SK-N-SH treated with all-trans-retinoic acid at 6 μM for 48 hours (cell line): ENCODE results near the gene FAM53A.

ENCODE experiments used
- ATAC-seq: fragments of 200-7000 bp; cut with Tn5 transposase; 3 replicates; pipeline ENCODE4 v1.9.1; 2020; ENCODE audit warnings: mild to moderate bottlenecking, moderate library complexity
- CREB5 ChIP-seq: fragments of 250-450 bp; sonication (Bioruptor Pico); IDR thresholded peaks from 2 replicates; pipeline ENCODE4 v1.5.1; 2020; ENCODE audit warnings: low read depth, mild to moderate bottlenecking, moderate library complexity
- CSRNP3 ChIP-seq: fragments of 250-450 bp; sonication (Bioruptor Pico); IDR thresholded peaks from 2 replicates; pipeline ENCODE4 v1.5.1; 2021; ENCODE audit warnings: mild to moderate bottlenecking, moderate library complexity
- ESRRG ChIP-seq: fragments of 250-450 bp; sonication (Bioruptor Pico); IDR thresholded peaks from 2 replicates; pipeline ENCODE4 v1.6.1; 2021; ENCODE audit warnings: mild to moderate bottlenecking
- GLIS3 ChIP-seq: fragments of 250-450 bp; sonication (Bioruptor Pico); IDR thresholded peaks from 2 replicates; pipeline ENCODE4 v1.5.0; 2020; ENCODE audit warnings: mild to moderate bottlenecking, moderate library complexity
- ISL1 ChIP-seq: fragments of 250-450 bp; sonication (Bioruptor Pico); IDR thresholded peaks from 2 replicates; pipeline ENCODE4 v2.1.2; 2022; ENCODE audit warnings: mild to moderate bottlenecking, moderate library complexity
- OSR1 ChIP-seq: fragments of 250-450 bp; sonication (Bioruptor Pico); IDR thresholded peaks from 2 replicates; pipeline ENCODE4 v1.8.0; 2022; ENCODE audit warnings: moderate library complexity, mild to moderate bottlenecking, inconsistent platforms
- PATZ1 ChIP-seq: fragments of 250-450 bp; sonication (Bioruptor Pico); IDR thresholded peaks from 2 replicates; pipeline ENCODE4 v1.8.0; 2020; ENCODE audit warnings: mild to moderate bottlenecking, moderate library complexity, borderline replicate concordance
- POU6F1 ChIP-seq: fragments of 250-450 bp; sonication (Bioruptor Pico); IDR thresholded peaks from 2 replicates; pipeline ENCODE4 v1.8.0; 2021; ENCODE audit warnings: low read depth, mild to moderate bottlenecking, moderate library complexity, borderline replicate concordance
- RARB ChIP-seq: fragments of 250-450 bp; sonication (Bioruptor Pico); IDR thresholded peaks from 2 replicates; pipeline ENCODE4 v1.8.0; 2021; ENCODE audit warnings: mild to moderate bottlenecking, moderate library complexity
- SNAI2 ChIP-seq: fragments of 250-450 bp; sonication (Bioruptor Pico); IDR thresholded peaks from 2 replicates; pipeline ENCODE4 v1.5.0; 2020; ENCODE audit warnings: mild to moderate bottlenecking, moderate library complexity
- TCF4 ChIP-seq: fragments of 250-450 bp; sonication (Bioruptor Pico); IDR thresholded peaks from 2 replicates; pipeline ENCODE4 v1.8.0; 2021; ENCODE audit warnings: mild to moderate bottlenecking, moderate library complexity, borderline replicate concordance
- TOX ChIP-seq: fragments of 250-450 bp; sonication (Bioruptor Pico); IDR thresholded peaks from 2 replicates; pipeline ENCODE4 v1.8.0; 2021; ENCODE audit warnings: mild to moderate bottlenecking, moderate library complexity, borderline replicate concordance
- TSHZ2 ChIP-seq: fragments of 250-450 bp; sonication (Bioruptor Pico); IDR thresholded peaks from 2 replicates; pipeline ENCODE4 v1.5.0; 2020; ENCODE audit warnings: mild to moderate bottlenecking, moderate library complexity
- ZC3H10 ChIP-seq: fragments of 250-450 bp; sonication (Bioruptor Pico); IDR thresholded peaks from 2 replicates; pipeline ENCODE4 v1.5.1; 2021; ENCODE audit warnings: mild to moderate bottlenecking, moderate library complexity
- ZFP3 ChIP-seq: fragments of 250-450 bp; sonication (Bioruptor Pico); IDR thresholded peaks from 2 replicates; pipeline ENCODE4 v1.5.0; 2020; ENCODE audit warnings: mild to moderate bottlenecking, moderate library complexity
- ZNF565 ChIP-seq: fragments of 450-650 bp; formaldehyde crosslinking; conservative IDR thresholded peaks from 2 replicates; pipeline ENCODE4 v1.5.0; 2020; ENCODE audit warnings: low read depth, mild to moderate bottlenecking, moderate library complexity
- ZNF70 ChIP-seq: fragments of 450-650 bp; formaldehyde crosslinking; IDR thresholded peaks from 2 replicates; pipeline ENCODE4 v1.5.0; 2020; ENCODE audit warnings: mild to moderate bottlenecking, moderate library complexity
- ZNF8 ChIP-seq: fragments of 450-650 bp; formaldehyde crosslinking; IDR thresholded peaks from 2 replicates; pipeline ENCODE4 v1.5.0; 2020; ENCODE audit warnings: mild to moderate bottlenecking, moderate library complexity

The FAM53A gene

GRCh38 chr4:1685235-1686150 is 1.4 kb upstream of the FAM53A start (continued):
- no peak for TF ChIP-seq TSHZ2
- no peak for TF ChIP-seq POU6F1 (CRISPR knock-in tag)
- no peak for TF ChIP-seq ZC3H10 (CRISPR knock-in tag)
- no peak for TF ChIP-seq TCF4 (CRISPR knock-in tag)
- no peak for TF ChIP-seq ZNF565

- TF ChIP-seq ESRRG, result no peak
- no peak for TF ChIP-seq RARB (CRISPR knock-in tag)
- no peak for TF ChIP-seq ZNF565
- no peak for TF ChIP-seq CREB5
- TF ChIP-seq OSR1 (CRISPR knock-in tag), result no peak
- TF ChIP-seq ZNF70 (CRISPR knock-in tag), result no peak
- no peak for TF ChIP-seq CSRNP3 (CRISPR knock-in tag)
- TF ChIP-seq ZFP3 (CRISPR knock-in tag), result no peak
- TF ChIP-seq TCF4 (CRISPR knock-in tag), result no peak
- TF ChIP-seq PATZ1 (CRISPR knock-in tag), result no peak
- no peak for TF ChIP-seq ISL1 (CRISPR knock-in tag)
- no peak for TF ChIP-seq SNAI2 (CRISPR knock-in tag)
- no peak for TF ChIP-seq POU6F1 (CRISPR knock-in tag)
- TF ChIP-seq TSHZ2, result no peak
- TF ChIP-seq ZNF8, result no peak
- no peak for TF ChIP-seq GLIS3 (CRISPR knock-in tag)
- TF ChIP-seq TOX, result no peak
- ATAC-seq, result no peak
Observed at GRCh38 chr4:1684506-1685234, 557 bp upstream of the FAM53A start.
